Fibroblast of villous mesenchyme (primary cell): Measurements from ENCODE around the gene COMTD1. TPM values are rescaled to one million over a fixed set of nuclear protein-coding genes. Genes with fewer than 3 reads are reported as not detected.

ENCODE experiments used
- DNase-seq: peaks from one replicate; pipeline ENCODE4 v3.0.0-alpha.2; 2010; ENCODE audit warnings: low read depth
- H3K4me3 ChIP-seq: 2 replicates; pipeline ENCODE4 v1.5.1; 2011; ENCODE audit warnings: low read depth, mild to moderate bottlenecking, low read length
- total RNA-seq: library from RNA; depleted of rRNA; stranded (reverse); fragments of >200 nt; gene quantifications from 2 replicates; pipeline ENCODE4 v1.2.3, GENCODE V29; 2012
- TF ChIP-seq, protein P1 (sequence below): IDR thresholded peaks from 2 replicates; pipeline ENCODE4 v1.5.1; 2012; ENCODE audit warnings: low read depth, mild to moderate bottlenecking, low read length; ENCODE audit not compliant: insufficient read depth

COMTD1 gene
- total RNA-seq, 1 donor = 3.9 TPM

DNA sequence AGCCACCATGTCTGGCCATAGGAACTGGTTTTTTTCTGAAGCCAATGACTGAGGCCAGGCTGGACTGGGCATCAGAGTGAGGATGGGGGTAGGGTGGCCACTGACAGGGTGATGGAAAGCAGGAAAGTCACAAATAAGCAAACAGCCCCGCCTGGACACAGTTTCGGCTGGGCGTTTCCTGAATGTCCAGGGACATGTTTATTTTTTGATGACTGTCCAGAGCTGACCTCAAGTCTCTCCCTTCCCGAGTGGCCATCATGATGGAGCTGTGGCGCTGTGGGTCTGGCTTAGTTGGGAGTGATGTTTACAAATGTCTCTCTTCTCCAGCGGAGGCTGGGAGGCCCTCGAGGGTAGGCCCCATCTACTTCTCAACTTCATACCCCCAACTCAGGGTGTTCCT, 37.1 kb upstream of the COMTD1 start:
- H3K4me3 ChIP-seq = no peak overlapping the region
- no peak for DNase-seq
- TF ChIP-seq, protein P1, sequence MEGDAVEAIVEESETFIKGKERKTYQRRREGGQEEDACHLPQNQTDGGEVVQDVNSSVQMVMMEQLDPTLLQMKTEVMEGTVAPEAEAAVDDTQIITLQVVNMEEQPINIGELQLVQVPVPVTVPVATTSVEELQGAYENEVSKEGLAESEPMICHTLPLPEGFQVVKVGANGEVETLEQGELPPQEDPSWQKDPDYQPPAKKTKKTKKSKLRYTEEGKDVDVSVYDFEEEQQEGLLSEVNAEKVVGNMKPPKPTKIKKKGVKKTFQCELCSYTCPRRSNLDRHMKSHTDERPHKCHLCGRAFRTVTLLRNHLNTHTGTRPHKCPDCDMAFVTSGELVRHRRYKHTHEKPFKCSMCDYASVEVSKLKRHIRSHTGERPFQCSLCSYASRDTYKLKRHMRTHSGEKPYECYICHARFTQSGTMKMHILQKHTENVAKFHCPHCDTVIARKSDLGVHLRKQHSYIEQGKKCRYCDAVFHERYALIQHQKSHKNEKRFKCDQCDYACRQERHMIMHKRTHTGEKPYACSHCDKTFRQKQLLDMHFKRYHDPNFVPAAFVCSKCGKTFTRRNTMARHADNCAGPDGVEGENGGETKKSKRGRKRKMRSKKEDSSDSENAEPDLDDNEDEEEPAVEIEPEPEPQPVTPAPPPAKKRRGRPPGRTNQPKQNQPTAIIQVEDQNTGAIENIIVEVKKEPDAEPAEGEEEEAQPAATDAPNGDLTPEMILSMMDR = no peak

DNA sequence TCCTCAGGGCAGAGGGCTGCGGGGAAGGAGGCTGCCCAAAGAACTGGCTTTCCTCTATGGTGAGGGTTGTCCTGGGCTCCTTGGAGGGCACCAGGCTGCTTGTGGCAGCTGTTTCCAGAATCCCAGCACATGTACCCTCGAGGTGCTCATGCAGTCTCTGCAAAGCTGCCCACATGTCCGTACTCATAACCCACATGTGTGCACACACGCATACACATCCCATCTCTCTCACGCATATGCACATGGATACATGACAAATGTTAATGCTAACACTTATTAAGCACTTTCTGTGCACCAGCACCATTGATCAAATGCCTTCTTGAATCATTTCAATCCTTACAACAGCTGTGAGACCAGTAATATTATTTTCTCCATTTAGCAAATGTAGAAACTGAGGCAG, 36.3 kb upstream of the COMTD1 start:
- no peak for DNase-seq
- TF ChIP-seq, protein P1 = no peak
- no peak overlapping the region for H3K4me3 ChIP-seq

DNA sequence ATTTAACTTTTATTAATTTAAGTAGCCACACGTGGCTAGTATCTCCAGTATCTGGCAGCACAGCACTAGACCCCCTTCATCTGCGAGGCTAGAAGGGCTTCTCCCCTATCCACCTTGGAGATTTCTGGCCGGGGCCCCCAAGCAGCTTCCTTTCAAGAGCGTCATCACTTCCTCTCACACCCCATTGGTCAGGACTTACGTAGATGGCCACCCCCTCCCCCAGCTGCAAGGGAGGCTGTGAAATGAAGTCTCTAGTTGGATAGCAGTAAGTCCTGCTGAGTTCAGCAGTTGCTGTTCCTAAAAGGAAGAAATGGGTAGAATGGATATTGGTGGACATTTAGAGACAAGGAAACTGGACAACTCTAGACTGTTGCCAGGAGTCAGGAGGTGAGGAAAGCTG, 33.8 kb upstream of the COMTD1 start:
- no peak overlapping the region for H3K4me3 ChIP-seq
- TF ChIP-seq, protein P1 = no peak
- DNase-seq = no peak

GRCh38 chr10:75266945-75267344, 31.2 kb upstream of the COMTD1 start:
- no peak for DNase-seq
- no peak overlapping the region for H3K4me3 ChIP-seq
- TF ChIP-seq, protein P1 = no peak

- no peak overlapping the region for H3K4me3 ChIP-seq
- TF ChIP-seq, protein P1 = no peak
- no peak for DNase-seq
Measured at GRCh38 chr10:75265856-75266255, 30.1 kb upstream of the COMTD1 start.

DNA sequence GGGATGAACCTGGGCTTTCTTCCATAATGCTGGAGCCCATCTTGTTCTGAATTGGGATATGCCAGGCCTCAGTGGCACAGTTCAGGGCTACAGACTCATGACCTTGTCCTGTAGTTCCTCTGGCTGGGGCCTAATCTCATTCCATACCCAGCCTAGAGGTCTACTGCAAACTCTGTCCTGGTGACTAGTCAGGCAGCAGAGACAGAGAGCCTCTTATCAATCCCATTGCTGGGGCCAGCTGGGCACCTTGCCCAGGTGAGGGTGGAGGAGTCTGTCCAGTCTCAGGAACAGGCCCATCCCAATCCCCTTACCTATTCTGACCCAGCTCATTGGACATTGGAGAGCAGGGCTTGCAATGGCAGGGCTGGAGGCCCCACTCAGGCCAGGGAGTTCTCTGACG, 28.0 kb upstream of the COMTD1 start:
- no peak overlapping the region for H3K4me3 ChIP-seq
- no peak for DNase-seq
- TF ChIP-seq, protein P1 = no peak
